HG03442 (cell line): ENCODE measurements around the gene SLC25A33.
A peak's percentile ranks its signal among the peaks of the same experiment; 100 is the strongest.
"Not testable (repeated sequence)": the region's sequence is repeated elsewhere in the genome, so short reads cannot be mapped to it uniquely, and the experiment has no call there.

Experiments used
- ATAC-seq: cut with Tn5 transposase; IDR thresholded peaks from one replicate; pipeline ENCODE4 v1.9.1; 2021; ENCODE audit warnings: mild to moderate bottlenecking, moderate library complexity; ENCODE audit not compliant: unreplicated experiment

SLC25A33 gene

GRCh38 chr1:9538669-9539164 lies 548 bp upstream of the SLC25A33 start:
- no peak for ATAC-seq

GRCh38 chr1:9539829-9540550 lies 725 bp downstream of the SLC25A33 start:
- ATAC-seq, result peak; percentile 43

- no peak for ATAC-seq
Measured at GRCh38 chr1:9542430-9542829, 3.2 kb downstream of the SLC25A33 start.

GRCh38 chr1:9544926-9545325 lies 5.7 kb downstream of the SLC25A33 start:
- ATAC-seq, result no peak

GRCh38 chr1:9549955-9550546 lies 10.8 kb downstream of the SLC25A33 start:
- no peak for ATAC-seq

GRCh38 chr1:9551984-9552383 lies 12.7 kb downstream of the SLC25A33 start:
- no peak for ATAC-seq

- no peak for ATAC-seq
Measured at GRCh38 chr1:9553736-9554144, 14.5 kb downstream of the SLC25A33 start.

- ATAC-seq, result no peak
Measured at GRCh38 chr1:9555942-9556341, 16.7 kb downstream of the SLC25A33 start.

- ATAC-seq, result no peak
Measured at GRCh38 chr1:9557624-9558023, 18.4 kb downstream of the SLC25A33 start.

- ATAC-seq, result no peak
Measured at GRCh38 chr1:9558271-9558945, 19.1 kb downstream of the SLC25A33 start.

GRCh38 chr1:9558946-9559545 lies 19.8 kb downstream of the SLC25A33 start:
- no peak for ATAC-seq

- no peak for ATAC-seq
Measured at GRCh38 chr1:9559673-9560072, 20.4 kb downstream of the SLC25A33 start.

- ATAC-seq, result not testable (repeated sequence)
Measured at GRCh38 chr1:9560090-9560489, 20.8 kb downstream of the SLC25A33 start.

- no peak for ATAC-seq
Measured at GRCh38 chr1:9561429-9561828, 22.2 kb downstream of the SLC25A33 start.

GRCh38 chr1:9569267-9569666 lies 30.0 kb downstream of the SLC25A33 start:
- no peak for ATAC-seq

- not testable (repeated sequence) for ATAC-seq
Measured at GRCh38 chr1:9570886-9571529, 31.7 kb downstream of the SLC25A33 start.

GRCh38 chr1:9573723-9574122 lies 34.5 kb downstream of the SLC25A33 start:
- ATAC-seq, result no peak

- no peak for ATAC-seq
Measured at GRCh38 chr1:9575486-9575885, 36.2 kb downstream of the SLC25A33 start.

- ATAC-seq, result no peak
Measured at GRCh38 chr1:9576903-9577302, 37.6 kb downstream of the SLC25A33 start.

GRCh38 chr1:9577423-9577822 lies 38.2 kb downstream of the SLC25A33 start:
- ATAC-seq, result no peak

- ATAC-seq, result no peak
Measured at GRCh38 chr1:9580942-9581341, 41.7 kb downstream of the SLC25A33 start.
